ENCODE results near the gene MAGEB10.
"Not testable (repeated sequence)": the region's sequence is repeated elsewhere in the genome, so short reads cannot be mapped to it uniquely, and the experiment has no call there.

Gene MAGEB10, protein sequence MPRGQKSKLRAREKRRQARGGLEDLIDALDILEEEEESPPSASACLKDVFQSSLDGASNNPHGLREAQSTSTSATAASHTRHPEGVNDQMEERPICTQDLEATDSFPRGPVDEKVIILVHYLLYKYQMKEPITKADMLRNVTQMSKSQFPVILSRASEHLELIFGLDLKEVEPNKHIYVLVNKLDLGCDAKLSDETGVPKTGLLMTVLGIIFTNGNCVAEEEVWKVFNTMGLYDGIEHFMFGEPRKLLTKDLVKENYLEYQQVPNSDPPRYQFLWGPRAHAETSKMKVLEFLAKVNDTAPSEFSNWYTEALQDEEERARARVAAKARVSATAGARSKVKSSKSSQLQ

DNA sequence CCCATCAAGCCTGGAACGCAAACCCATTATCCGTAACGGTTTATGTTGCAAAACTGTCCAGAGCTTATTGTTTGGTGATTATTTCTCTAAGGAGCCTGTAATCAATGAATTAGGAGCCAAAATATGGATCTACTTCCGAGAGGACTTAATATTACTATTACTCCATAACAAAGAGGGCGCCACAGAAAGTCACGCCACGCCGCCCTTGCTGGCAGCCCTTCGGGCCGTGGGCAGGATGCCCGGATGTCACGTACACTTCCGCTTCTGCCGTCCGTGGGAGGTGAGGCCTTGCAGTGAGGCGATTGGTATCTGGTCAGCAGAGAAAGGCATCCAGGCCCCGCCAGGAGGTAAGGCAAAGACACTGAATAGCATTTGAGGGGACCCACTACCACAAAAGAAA lies at the start of gene MAGEB10:
TSS of gene MAGEB10 (plus strand) at position 301 of the 400 bp plus-strand sequence. CDS start 13,317 bp downstream, outside the sequence.
- no peak for DNase-seq

DNA sequence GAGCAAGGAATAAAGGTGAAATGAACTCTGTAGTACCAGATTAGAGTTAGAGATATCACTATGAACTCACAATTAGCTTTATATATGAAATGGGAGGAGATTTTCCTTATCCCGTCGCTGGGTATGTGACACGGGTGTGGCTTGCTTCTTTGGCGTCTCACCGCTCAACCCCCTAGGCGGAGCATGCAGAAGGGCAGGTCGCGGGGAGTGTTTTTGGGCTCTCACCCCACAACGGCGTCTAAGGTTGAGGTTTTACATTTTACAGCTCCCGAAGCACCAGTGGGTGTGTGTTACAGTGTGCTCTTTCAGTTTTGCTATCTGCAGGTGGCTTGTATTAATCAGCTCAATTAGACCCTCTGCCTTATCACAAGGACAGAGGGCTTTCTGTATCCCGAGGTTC lies 42.1 kb upstream of the MAGEB10 start:
- no peak for DNase-seq

DNA sequence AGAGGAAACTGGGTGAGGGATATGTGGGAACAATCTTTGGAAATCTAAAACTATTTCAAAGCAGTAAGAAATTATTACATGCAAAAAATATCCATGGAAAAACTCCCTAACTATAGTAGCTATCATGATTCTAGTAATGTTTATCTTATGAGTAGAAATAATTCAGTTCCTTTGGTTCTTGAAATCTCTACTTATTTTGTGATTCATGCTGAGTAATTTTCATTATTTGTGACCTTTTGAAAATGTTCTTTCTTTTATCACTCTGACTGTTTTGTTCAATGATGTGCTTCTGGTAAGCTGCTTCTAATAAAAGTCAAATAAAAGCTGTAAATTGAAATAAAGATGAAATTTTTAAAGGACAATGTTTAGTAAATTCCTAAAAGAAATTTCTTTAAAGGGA lies 40.4 kb upstream of the MAGEB10 start:
- DNase-seq, result no peak

DNA sequence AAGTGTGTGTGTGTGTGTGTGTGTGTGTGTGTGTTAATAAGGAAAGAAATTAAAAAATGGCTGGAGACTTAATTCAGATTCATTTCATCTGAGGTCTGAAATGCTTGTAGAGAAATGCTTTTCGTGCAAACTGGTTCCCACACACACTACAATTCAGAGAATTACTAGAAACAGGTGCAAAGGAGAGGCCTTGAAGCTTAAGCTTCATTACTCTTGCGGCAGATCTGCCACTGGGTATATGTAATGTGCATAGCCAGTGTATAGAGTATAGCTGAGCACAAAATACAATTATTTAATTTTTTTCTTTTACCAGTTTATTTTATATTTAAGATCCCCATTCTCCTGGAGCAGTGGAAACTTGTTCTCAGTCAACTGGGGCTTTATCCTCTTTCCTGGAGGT lies 31.8 kb upstream of the MAGEB10 start:
- DNase-seq, result no peak

DNA sequence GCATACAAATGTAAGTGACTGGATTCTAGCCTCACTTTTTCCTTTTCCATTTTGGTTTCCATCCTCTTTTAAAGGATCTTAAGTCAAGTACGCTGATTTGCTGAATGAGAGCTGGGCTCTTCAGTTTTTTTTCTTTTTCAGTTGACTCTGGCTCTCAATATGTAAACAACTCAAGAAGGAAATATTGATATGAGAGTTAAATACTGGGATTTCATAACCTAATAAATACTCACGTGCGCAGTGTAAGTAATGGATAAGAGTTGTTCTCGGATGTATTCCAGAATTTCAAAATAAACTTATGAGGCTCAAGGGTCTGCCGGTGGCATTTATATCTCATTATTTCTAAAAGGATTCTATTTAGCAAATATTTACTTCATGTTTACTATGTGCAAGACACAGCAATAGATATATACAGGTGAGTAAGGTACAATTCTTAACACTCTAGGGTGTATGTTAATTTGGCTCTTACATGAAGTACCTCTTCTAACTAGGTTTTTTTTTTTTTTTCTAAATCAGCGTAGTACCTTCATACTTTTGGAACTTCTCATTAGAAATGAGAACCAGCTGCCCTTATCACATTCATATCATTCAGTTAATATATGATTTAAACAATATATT lies 11.0 kb upstream of the MAGEB10 start:
- DNase-seq, result no peak

DNA sequence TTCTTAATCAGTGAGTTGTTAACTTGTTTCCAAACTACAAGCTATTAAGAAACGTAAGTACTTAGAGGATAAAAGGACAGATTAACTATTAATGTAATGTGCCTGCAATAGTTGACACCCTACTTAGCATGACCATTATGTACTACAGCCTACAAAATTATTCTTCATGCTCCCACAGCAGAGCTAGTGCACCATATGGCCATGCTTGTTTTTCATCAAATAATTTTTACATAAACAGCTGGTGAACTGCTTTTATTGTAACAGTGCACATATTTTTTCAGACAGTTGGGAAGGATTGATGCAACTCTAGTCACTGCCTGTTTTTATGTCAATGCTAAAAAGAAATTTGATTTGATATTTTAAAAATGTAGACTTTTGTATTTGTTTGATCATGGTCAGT lies 10.2 kb upstream of the MAGEB10 start:
- DNase-seq, result no peak

DNA sequence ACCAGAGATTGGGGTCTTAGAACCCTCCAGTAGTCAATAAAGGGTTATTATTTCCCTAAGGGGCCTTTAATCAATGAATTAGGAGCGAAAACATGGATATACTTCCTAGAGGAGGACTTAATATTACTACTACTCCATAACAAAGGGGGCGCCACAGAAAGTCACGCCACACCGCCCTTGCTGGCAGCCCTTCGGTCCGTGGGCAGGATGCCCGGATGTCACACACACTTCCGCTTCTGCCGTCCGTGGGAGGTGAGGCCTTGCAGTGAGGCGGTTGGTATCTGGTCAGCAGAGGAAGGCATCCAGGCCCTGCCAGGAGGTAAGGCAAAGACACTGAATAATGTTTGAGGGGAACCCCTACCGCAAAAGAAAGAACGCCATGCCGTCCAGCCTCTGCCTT lies 436 bp downstream of the MAGEB10 start:
- DNase-seq, result no peak

DNA sequence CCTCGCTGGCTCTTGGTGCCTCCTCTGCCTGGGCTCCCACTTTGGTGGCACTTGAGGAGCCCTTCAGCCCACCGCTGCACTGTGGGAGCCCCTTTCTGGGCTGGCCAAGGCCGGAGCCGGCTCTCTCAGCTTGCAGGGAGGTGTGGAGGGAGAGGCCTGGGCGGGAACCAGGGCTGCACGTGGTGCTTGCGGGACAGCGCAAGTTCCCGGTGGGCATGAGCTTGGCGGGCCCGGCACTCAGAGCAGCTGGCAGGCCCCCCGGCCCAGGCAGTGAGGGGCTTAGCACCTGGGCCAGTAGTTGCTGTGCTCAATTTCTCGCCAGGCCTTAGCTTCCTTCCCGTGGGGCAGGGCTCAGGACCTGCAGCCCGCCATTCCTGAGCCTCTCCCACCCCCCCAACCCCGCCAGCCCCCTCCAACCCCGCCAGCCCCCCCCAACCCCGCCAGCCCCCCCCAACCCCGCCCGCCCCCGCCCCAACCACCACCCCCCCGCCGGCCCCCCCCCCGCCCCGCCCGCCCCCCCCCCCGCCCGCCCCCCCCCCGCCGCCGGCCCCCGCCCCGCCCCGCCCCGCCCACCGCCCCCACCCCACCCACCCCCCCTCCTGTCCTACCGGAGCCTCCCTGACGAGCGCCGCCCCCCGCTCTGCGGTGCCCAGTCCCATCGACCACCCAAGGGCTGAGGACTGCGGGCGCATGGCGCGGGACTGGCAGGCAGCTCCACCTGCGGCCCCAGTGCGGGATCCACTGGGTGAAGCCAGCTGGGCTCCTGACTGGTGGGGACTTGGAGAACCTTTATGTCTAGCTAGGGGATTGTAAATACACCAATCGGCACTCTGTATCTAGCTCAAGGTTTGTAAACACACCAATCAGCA lies 1.4 kb downstream of the MAGEB10 start:
- DNase-seq, result not testable (repeated sequence)

DNA sequence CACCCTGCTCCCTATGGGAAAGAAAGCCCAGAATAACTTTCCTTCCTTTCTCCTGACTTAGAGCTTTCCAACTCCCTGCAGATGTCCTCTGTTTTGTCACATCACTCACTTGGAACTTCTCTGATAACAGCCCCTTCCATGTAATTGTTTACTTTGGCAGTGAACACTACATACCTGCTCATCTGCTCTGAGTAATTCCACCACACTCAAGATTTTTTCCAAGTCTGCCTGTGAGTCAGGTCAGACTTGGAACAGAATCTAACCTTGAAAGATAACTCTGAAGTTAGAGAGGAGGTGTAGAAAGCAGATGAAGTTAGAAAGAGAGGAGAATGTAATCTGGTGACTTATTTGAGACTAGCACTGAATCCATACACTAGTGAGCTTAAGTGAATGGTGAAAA lies 7.4 kb downstream of the MAGEB10 start:
- no peak for DNase-seq

DNA sequence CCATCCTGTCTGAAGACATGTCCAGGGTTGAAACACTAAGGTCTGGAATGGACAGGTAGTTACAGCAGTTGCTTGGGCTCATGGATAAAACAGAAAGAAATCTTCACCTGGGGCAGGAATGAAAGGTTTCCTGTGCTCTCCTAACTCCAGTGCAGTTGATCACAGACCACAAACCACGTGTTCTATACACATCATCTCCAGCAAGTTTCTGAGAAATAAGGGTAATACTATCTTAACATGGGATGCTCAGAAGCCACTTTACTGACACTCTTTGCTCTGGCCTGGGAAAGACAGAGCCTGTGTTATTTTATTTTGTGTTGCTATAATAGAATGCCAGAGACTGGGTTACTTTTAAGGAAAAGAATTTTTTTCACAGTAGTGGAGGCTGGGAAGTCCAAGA lies 16.0 kb downstream of the MAGEB10 start:
- DNase-seq, result no peak

DNA sequence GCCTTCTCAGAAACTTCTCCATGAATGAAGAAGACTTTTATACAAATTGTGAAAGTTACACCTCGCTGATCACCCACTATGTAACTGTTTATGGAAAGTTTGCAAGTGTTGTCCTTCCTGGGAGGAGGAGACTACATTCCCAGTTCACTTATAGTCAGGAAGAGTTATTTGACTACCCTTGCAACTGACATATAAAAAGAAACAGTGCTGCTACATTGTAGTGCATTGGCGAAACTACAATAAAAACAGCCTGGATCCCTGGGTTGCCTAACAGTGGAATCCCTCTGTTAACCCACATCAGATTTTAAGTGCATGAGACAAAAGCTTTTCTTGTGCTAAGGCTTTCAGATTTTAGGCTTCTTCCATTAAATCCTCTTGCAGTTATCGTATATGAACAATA lies 30.4 kb downstream of the MAGEB10 start:
- no peak for DNase-seq

DNA sequence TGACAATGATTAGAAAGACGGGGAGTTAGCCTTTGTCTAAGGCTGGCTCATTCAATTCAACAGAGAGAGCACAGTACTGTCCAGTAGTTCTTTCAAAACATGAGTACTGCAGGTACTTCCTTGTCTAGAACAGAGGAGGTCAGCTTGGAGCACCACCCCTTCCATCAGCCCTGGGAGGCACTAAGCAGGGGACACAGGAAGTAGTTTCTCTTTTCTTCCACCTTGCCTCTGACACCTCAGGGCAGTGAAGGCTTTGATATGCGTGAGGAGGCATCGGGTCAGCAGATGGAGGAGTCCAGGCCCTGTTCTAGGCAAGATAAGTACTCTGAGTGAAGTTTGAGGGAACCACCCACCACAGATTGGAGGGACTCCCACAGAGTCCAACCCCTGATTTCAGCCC lies 33.1 kb downstream of the MAGEB10 start:
- DNase-seq, result no peak

DNA sequence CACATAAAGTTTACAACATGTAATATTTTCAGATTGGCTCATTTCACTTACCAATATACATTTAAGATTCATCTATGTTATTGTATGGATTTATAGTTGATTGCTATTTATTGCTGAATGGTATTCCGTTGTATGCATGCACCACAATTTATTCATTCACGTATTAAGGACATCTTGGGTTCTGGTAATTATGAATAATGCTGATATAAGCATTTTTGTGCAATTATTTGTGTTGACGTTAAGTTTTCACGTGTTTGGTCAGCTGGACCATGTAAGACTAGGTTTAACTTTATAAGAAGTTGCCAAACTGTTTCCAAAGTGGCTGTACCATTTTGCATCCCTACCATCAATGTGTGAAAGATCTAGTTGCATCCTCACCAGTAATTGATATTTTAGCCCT lies 35.1 kb downstream of the MAGEB10 start:
- no peak for DNase-seq

DNA sequence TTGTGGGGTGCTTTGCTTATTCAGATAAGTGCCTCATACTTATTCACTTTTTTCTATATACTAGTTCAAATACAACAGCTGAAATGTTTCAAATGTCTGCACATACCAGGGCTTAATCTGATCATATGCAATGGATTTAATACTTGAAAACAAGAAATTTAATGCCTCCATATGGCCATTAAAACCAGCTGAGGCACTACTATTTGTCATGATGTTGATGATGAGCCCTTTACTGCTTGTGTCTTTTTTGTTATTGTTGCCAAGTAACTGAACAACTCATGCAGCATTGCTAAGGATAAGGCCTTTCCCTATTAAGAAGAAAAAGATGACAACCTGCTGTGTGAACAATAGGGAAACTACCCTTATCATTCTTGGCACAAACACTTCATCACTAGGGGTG lies 52.5 kb downstream of the MAGEB10 start:
- no peak for DNase-seq

DNA sequence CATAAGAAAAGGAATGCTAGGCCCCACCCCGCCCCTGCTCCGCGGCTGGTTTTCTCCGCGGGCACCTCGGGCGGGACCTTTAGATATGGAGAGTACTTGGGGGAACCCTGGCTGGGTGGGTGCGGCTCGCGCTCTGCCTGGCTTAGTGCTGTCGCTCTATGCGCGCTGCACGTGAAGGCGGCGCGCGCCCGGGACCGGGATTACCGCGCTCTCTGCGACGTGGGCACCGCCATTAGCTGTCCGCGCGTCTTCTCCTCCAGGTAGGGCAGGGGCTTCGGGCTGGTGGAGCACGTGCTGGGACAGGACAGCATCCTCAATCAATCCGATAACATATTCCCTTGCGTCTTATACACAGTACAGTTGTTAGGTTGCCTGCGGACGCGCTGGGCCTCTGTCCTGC lies 56.0 kb downstream of the MAGEB10 start:
- no peak for DNase-seq
